Heart right ventricle (tissue), 16 donors: Measurements from ENCODE around the gene VDR. TPM values are rescaled to one million over a fixed set of nuclear protein-coding genes. Genes with fewer than 3 reads are reported as not detected.

Experiments
- ATAC-seq, 8 donors: fragments of 200-7000 bp; cut with Tn5 transposase; one replicate each; pipeline ENCODE4 v1.9.1; 2020; ENCODE audit warnings: mild to moderate bottlenecking in 8 of 8, moderate library complexity in 8 of 8, moderate number of reproducible peaks in 1 of 8
- DNase-seq, 2 donors: peaks; one replicate each; pipeline ENCODE4 v3.0.0-alpha.2; 2020
- H3K27ac ChIP-seq, 10 donors: fragments of 200-600 bp; sonication (generic) in 2 of 10; one replicate each; pipeline versions ENCODE4 v1.5.0 to v1.8.0; 2020 to 2022; ENCODE audit warnings: mild to moderate bottlenecking in 3 of 10
- H3K27me3 ChIP-seq, 7 donors: fragments of 200-600 bp; one replicate each; pipeline ENCODE4 v1.8.0; 2021 to 2022; ENCODE audit warnings: mild to moderate bottlenecking in 2 of 7
- H3K36me3 ChIP-seq, 9 donors: fragments of 200-600 bp; sonication (generic) in 1 of 9; one replicate each; pipeline versions ENCODE4 v1.5.0 to v1.8.0; 2020 to 2022; ENCODE audit warnings: mild to moderate bottlenecking in 2 of 9
- H3K4me1 ChIP-seq, 9 donors: fragments of 200-600 bp; sonication (generic) in 1 of 9; one replicate each; pipeline versions ENCODE4 v1.5.0 to v1.8.0; 2020 to 2022; ENCODE audit warnings: mild to moderate bottlenecking in 4 of 9
- H3K4me3 ChIP-seq, 10 donors: fragments of 200-600 bp; sonication (generic) in 2 of 10; one replicate each; pipeline versions ENCODE4 v1.5.0 to v1.8.0; 2020 to 2022; ENCODE audit warnings: mild to moderate bottlenecking in 7 of 10, moderate library complexity in 2 of 10
- H3K9me3 ChIP-seq, 11 donors: fragments of 200-600 bp in 10 of 11; sonication (generic) in 2 of 11; one replicate each; pipeline versions ENCODE4 v1.5.0 to v1.8.0; 2013 to 2022; ENCODE audit warnings: mild to moderate bottlenecking in 2 of 11, control low read depth in 1 of 11, moderate library complexity in 1 of 11
- WGBS, 2 donors: extraction: QIAGEN DNeasy Blood & Tissue Kit; methylation state at CpG; one replicate each; pipeline ENCODE4 v1.1.7; 2013; ENCODE audit warnings: inconsistent platforms in 1 of 2; 5-methylcytosine and 5-hydroxymethylcytosine counted together
- intact Hi-C, 10 donors: fragments of 100-400 bp; cut with DNase I; formaldehyde crosslinking; loops; one replicate each; pipeline versions ENCODE4 v1.11.1 to v1.14.2; 2022
- polyA plus RNA-seq, 2 donors: library from polyadenylated mRNA; stranded (reverse); fragments of 200-250 nt; gene quantifications; one replicate each; pipeline ENCODE4 v1.2.3, GENCODE V29; 2013
- total RNA-seq, 10 donors: library from RNA; stranded (reverse); fragmentation: NEBNext Ultra II Directional in 3 of 10; extraction: Animal tissue kit (Norgen Biotek cat#: 25700) in 3 of 10; gene quantifications; one replicate each; pipeline versions ENCODE4 v1.2.1 to v1.2.4, GENCODE V29; 2021 to 2023
- TF ChIP-seq, protein P1 (sequence below), 9 donors: fragments of 200-600 bp; sonication (generic) in 2 of 9; IDR thresholded peaks; one replicate each; pipeline versions ENCODE4 v1.5.0 to v1.8.0; 2021 to 2022; ENCODE audit warnings: antibody characterized with exemption in 9 of 9, mild to moderate bottlenecking in 5 of 9, moderate library complexity in 1 of 9
- donor health status: Arrhythmogenic right ventricular cardiomyopathy.
- donor health status: ischemic (EF 13 %, LVEDD 7.1; RV severe dilation, severe dysfunction).
- donor health status: healthy with polysubstance abuse.
- donor health status: DM: no; HTN: yes; CAD: no.
- donor health status: DM: no; HTN: no; CAD: no.
- donor health status: ischemic (EF 25% LVEDD 6.9; RV normal size, moderate dysfunction).
- donor health status: ischemic (EF 25% LVEDD 5.7; RV mildly dilated, moderate dysfunction).
- donor health status: healthy.
- donor health status: DM: yes; HTN: yes; CAD: no.
- donor health status: Ischemic cardiomyopathy.
- donor health status: ischemic (EF 35%, LVEDD 5.7; RV mildly dilated, moderate dysfunction).
- donor health status: nonischemic (EF 11% LVEDD 7.7; RV severe dilation, severe dysfunction).
- donor health status: DM: yes; HTN: yes; CAD: no.
- donor health status: PGD.
- donor health status: ischemic (EF 29% LVEDD 5.4; RV normal size, mild dysfunction).
- donor health status: nonischemic (EF 23%, LVEDD 6.1; RV moderate dilation, normal function).

The VDR gene
- total and polyA plus RNA-seq, 12 donors = 0.08 to 3.0 (median 0.31) TPM

DNA sequence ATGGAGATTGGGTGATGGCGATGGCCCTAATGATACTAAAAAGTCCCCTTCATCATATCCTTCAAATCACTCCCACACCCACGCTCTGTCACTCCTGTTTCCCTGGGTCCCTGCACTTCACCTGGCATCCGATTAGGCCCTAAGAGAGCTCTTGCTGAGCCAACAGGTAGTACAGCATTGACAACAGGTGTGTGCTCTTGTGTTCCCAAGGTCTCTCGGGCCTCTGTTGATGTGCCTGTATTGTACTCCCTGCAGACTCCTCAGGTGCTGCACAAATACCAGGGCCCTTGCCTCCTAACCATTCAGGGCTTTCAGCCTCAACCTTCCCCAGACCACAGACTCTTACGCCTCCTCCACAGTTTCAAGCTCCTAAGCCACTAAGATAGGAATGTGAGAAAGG, 25.8 kb upstream of the VDR start:
- Histone ChIP-seq H3K27me3 (peaks cover 0 to 19% (median 0%) of the 10 kb centered on the region in 7 donors), H3K36me3 (no peaks in the 10 kb centered on the region), H3K27ac (no peak overlapping the region), H3K4me3 (no peak overlapping the region), H3K4me1 (peaks cover 0 to 12% (median 5%) of the 10 kb centered on the region in 9 donors), H3K9me3 (peaks cover 0 to 2% (median 0%) of the 10 kb centered on the region in 11 donors)
- intact Hi-C loops = no loop called here
- TF ChIP-seq, protein P1, sequence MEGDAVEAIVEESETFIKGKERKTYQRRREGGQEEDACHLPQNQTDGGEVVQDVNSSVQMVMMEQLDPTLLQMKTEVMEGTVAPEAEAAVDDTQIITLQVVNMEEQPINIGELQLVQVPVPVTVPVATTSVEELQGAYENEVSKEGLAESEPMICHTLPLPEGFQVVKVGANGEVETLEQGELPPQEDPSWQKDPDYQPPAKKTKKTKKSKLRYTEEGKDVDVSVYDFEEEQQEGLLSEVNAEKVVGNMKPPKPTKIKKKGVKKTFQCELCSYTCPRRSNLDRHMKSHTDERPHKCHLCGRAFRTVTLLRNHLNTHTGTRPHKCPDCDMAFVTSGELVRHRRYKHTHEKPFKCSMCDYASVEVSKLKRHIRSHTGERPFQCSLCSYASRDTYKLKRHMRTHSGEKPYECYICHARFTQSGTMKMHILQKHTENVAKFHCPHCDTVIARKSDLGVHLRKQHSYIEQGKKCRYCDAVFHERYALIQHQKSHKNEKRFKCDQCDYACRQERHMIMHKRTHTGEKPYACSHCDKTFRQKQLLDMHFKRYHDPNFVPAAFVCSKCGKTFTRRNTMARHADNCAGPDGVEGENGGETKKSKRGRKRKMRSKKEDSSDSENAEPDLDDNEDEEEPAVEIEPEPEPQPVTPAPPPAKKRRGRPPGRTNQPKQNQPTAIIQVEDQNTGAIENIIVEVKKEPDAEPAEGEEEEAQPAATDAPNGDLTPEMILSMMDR (IDR thresholded peaks at IDR 0.05) = no peak
- ATAC-seq (no peak), DNase-seq (no peak)
- 92 to 93% methylated on average over 5 of the region's 5 CpGs for WGBS, 2 donors

DNA sequence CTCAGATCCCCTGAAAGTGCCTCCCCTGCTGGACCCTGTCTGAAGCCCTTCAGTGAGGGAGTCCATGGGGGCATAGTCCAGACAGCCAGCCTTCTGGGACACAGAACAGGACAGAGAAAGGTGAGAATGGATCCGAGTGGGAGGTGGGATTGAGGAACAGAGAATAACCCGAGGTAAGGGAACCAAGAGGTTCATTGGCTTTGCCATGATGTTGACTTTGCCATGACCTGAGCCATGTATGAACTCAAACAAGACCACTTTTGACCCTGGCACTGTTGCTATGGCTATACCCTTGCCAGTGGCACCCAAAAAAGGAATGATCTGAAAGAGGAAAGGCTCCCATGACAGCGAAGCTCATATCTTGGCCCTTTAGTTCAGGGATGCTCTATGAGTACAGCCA, 22.6 kb upstream of the VDR start:
- no peak overlapping the region for H3K27ac ChIP-seq
- DNase-seq (no peak), ATAC-seq (no peak)
- no peaks in the 10 kb centered on the region for H3K4me1 ChIP-seq
- H3K27me3 ChIP-seq = peaks cover 0 to 31% (median 5%) of the 10 kb centered on the region in 7 donors
- 85% methylated on average over 3 of the region's 3 CpGs for WGBS, 2 donors
- no peaks in the 10 kb centered on the region for H3K36me3 ChIP-seq
- intact Hi-C loops = no loop called here
- TF ChIP-seq, protein P1 (IDR thresholded peaks at IDR 0.05) = no peak
- no peak overlapping the region for H3K4me3 ChIP-seq
- peaks cover 0 to 2% (median 0%) of the 10 kb centered on the region in 11 donors for H3K9me3 ChIP-seq

DNA sequence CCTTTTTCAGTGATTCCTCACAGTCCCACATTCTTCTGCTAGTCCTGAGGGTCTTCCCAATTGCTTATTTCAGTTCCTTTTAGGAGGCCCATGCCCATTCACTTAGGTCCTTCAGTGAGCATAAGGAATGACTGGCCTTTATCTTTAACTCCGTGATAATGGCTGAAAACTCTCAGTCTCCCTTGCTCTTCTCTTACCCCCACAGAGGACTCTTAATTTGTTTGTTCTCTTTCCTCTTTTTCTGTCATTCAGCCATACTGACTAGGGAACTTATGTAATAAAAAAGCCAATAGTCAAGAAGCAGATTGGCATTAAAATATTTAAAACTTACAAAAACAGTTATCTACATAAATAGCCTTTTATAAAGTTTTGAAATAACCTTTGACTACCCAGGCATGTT, 17.1 kb upstream of the VDR start:
- H3K4me1 ChIP-seq = no peaks in the 10 kb centered on the region
- H3K9me3 ChIP-seq = peaks cover 0 to 2% (median 0%) of the 10 kb centered on the region in 11 donors
- H3K36me3 ChIP-seq = no peaks in the 10 kb centered on the region
- ATAC-seq (no peak), DNase-seq (no peak)
- intact Hi-C loops = no loop called here
- H3K27ac ChIP-seq = no peak overlapping the region
- TF ChIP-seq, protein P1 (IDR thresholded peaks at IDR 0.05) = no peak
- H3K27me3 ChIP-seq = peaks cover 0 to 23% (median 5%) of the 10 kb centered on the region in 7 donors
- H3K4me3 ChIP-seq = no peak overlapping the region
- 58 to 72% methylated on average over 1 of the region's 1 CpG for WGBS, 2 donors

DNA sequence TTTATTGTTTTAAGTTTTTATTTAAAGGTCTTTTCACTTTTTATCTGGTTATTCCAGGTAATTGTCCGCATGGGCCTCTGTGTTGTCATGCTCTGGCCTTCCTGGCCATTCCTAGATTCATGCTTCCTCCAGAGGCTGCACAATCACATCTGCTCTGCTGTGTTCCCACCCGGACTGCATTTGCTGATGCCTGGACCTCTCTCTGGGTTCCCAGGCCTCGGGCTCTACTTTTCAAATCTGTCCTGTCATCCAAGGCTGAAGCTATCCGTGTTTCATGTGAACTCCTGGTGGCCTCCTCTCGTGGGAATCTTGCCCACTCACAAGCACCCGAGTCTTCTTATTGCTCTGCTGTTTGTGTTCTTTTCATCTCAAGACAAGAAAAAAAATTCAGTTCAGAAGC, 16.1 kb upstream of the VDR start:
- DNase-seq = no peak
- Histone ChIP-seq H3K4me3 (no peak overlapping the region), H3K9me3 (no peaks in the 10 kb centered on the region), H3K36me3 (no peaks in the 10 kb centered on the region), H3K27ac (no peak overlapping the region), H3K27me3 (peaks cover 0 to 16% (median 5%) of the 10 kb centered on the region in 7 donors), H3K4me1 (no peaks in the 10 kb centered on the region)
- TF ChIP-seq, protein P1 (IDR thresholded peaks at IDR 0.05) = no peak
- intact Hi-C loops = no loop called here
- 67 to 69% methylated on average over 6 of the region's 6 CpGs for WGBS, 2 donors
- ATAC-seq = no peak
